WI38 (cell line): ENCODE measurements around the gene SMPD4.
"Not testable (repeated sequence)": the region's sequence is repeated elsewhere in the genome, so short reads cannot be mapped to it uniquely, and the experiment has no call there.

Experiments used
- H3K4me3 ChIP-seq: 2 replicates; pipeline ENCODE4 v1.5.1; 2011; ENCODE audit warnings: low read depth, mild to moderate bottlenecking, control low read depth, low read length
- CTCF ChIP-seq: IDR thresholded peaks from 2 replicates; pipeline ENCODE4 v1.5.1; 2012; ENCODE audit warnings: low read depth, mild to moderate bottlenecking, control low read depth, low read length

Gene SMPD4

GRCh38 chr2:130162968-130163367, 18.4 kb downstream of the SMPD4 start:
- TF ChIP-seq CTCF, result no peak
- H3K4me3 ChIP-seq, result no peak overlapping the region

DNA sequence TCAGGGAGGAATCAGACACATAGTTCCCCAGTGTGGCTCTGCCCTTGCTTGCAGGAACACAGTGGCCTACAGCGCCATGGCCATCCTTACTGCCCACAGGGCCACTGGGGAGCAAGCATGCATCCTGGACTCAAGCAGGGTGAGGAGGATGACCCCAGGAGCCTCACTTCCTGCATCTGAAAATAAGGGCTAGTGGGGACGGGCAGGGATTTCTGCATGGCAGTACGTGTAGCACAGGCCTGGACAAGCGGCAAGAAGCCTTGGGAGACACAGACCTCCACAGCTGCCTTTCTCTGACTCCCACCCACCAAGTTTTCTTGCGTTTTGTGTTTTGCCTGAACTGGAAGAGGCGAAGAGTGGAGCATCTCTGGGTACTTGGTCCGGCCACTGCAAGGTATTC, 18.9 kb downstream of the SMPD4 start:
- not testable (repeated sequence) for H3K4me3 ChIP-seq

GRCh38 chr2:130160838-130161705, 20.3 kb downstream of the SMPD4 start:
- not testable (repeated sequence) for H3K4me3 ChIP-seq

DNA sequence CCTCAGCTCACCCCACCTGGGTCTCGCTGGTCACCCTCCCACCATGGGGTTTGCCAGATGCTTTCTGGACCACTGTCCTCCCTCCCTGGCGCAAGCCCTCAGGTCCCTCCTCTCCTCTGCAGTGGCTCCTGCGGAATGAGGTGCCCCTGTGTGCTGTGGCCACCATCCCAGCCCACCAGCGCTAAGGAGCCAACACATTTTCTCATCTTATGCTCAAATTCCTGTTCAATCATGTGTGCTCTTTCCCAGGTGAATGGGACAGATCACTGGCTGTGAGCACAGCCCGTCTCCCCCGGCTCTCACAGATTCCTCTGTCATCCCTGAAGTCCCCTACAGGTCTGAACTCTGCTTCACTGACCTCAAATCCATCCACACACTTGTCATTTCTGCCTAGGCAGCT, 21.3 kb downstream of the SMPD4 start:
- H3K4me3 ChIP-seq, result no peak overlapping the region
- no peak for TF ChIP-seq CTCF

- H3K4me3 ChIP-seq, result not testable (repeated sequence)
These were observed 22.0 kb downstream of the SMPD4 start for GRCh38 chr2:130159376-130159775.

- H3K4me3 ChIP-seq, result no peak overlapping the region
- no peak for TF ChIP-seq CTCF
These were observed 22.8 kb downstream of the SMPD4 start for GRCh38 chr2:130158631-130159030.

DNA sequence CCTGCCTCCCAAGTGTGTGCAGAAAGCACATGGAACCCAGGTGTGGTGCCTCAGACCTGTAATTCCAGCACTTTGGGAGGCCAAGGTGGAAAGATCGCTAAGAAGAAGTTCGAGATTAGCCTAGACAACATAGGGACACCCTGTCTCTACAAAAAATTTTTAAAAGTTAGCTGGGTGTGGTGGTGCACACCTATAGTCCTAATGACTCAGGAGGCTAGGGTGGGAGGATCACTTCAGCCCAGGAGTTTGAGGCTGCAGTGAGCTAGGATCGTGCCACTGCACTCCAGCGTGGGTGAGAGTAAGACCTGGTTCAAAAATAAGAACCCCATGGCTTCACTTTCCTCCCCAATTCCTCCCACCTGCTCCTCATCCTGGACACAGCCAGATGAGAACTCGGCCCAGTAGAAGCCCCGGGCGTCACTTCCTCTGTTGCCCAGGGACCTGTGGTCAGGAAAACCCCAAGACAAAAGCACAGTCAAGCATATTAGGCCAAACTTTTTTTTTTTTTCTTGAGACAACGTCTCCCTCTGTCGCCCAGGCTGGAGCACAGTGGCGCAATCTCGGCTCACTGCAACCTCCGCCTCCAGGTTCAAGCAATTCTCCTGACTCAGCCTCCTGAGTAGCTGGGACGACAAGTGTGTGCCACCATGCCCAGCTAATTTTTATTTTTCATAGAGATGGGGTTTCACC, 23.4 kb downstream of the SMPD4 start:
- H3K4me3 ChIP-seq, result not testable (repeated sequence)

DNA sequence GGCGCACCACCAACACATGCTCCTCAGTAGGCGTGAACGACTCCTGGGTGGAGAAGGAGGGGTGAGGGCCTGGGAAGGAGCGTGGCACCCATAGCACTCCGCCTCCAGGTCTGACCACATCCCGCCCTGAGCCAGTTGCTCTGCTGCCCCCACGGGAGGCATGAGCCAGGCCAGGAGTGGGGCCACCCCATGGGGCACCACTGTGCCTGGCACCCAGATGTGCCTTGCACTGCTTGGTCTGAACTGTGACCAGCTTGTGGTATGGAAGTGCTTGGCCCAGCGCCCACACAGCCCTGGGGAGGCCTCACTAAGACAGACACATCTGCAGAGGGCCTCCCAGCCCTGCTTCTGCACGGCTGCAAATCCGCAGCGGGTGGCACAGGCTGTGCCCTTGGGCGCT, 24.0 kb downstream of the SMPD4 start:
- H3K4me3 ChIP-seq, result not testable (repeated sequence)

GRCh38 chr2:130156624-130157004, 24.8 kb downstream of the SMPD4 start:
- no peak for TF ChIP-seq CTCF
- no peak overlapping the region for H3K4me3 ChIP-seq

GRCh38 chr2:130155956-130156623, 25.3 kb downstream of the SMPD4 start:
- not testable (repeated sequence) for H3K4me3 ChIP-seq
